Activated CD8-positive, alpha-beta memory T cell treated with anti-CD3 and anti-CD28 coated beads for 48 hours (primary cell): Measurements from ENCODE around the gene ABHD11.
"Not testable (repeated sequence)": the region's sequence is repeated elsewhere in the genome, so short reads cannot be mapped to it uniquely, and the experiment has no call there.

Experiments
- DNase-seq, 3 experiments: peaks; one replicate each; pipeline ENCODE4 v3.0.0-alpha.2; 2020; ENCODE audit warnings: low read depth in 2 of 3, low spot score in 2 of 3

Gene ABHD11, protein sequence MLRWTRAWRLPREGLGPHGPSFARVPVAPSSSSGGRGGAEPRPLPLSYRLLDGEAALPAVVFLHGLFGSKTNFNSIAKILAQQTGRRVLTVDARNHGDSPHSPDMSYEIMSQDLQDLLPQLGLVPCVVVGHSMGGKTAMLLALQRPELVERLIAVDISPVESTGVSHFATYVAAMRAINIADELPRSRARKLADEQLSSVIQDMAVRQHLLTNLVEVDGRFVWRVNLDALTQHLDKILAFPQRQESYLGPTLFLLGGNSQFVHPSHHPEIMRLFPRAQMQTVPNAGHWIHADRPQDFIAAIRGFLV

GRCh38 chr7:73738612-73739386, at the start of gene ABHD11:
Gene ABHD11 (minus strand): TSS chr7:73738802. CDS start chr7:73738770, 32 bp downstream.
- DNase-seq = peak; percentile 95 to 99 (median 98)

- not testable (repeated sequence) for DNase-seq
Observed at GRCh38 chr7:73787786-73788048, 49.1 kb upstream of the ABHD11 start.

- no peak for DNase-seq
Observed at GRCh38 chr7:73786588-73786987, 48.0 kb upstream of the ABHD11 start.

- no peak for DNase-seq
Observed at GRCh38 chr7:73779517-73779916, 40.9 kb upstream of the ABHD11 start.

DNA sequence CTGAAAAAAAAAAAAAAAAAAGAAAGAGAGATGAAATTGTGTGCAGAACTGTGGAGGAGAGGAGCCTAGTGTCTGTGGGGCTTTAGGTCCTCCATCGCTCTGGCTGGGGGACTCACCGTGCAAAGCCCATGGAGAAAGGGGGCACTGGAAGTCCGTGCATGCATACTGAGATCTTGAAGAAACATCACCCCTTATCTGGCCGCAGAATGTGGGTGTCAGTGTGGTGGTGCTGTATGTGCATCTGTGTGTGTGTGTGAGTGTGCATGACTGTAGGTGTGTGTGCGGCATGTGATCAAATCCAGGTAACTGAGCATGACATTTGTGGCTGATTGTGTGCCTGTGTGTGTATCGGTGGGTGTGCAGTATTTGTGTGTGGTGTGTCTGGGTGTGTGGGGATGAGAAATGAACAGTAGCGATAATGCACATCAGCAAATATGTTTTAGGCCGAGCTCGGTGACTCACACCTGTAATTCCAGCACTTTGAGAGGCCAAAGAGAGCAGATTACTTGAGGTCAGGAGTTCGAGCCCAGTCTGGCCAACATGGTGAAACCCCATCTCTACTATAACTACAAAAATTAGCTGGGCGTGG, 40.3 kb upstream of the ABHD11 start:
- no peak for DNase-seq

GRCh38 chr7:73774923-73775322, 36.3 kb upstream of the ABHD11 start:
- DNase-seq = no peak

DNA sequence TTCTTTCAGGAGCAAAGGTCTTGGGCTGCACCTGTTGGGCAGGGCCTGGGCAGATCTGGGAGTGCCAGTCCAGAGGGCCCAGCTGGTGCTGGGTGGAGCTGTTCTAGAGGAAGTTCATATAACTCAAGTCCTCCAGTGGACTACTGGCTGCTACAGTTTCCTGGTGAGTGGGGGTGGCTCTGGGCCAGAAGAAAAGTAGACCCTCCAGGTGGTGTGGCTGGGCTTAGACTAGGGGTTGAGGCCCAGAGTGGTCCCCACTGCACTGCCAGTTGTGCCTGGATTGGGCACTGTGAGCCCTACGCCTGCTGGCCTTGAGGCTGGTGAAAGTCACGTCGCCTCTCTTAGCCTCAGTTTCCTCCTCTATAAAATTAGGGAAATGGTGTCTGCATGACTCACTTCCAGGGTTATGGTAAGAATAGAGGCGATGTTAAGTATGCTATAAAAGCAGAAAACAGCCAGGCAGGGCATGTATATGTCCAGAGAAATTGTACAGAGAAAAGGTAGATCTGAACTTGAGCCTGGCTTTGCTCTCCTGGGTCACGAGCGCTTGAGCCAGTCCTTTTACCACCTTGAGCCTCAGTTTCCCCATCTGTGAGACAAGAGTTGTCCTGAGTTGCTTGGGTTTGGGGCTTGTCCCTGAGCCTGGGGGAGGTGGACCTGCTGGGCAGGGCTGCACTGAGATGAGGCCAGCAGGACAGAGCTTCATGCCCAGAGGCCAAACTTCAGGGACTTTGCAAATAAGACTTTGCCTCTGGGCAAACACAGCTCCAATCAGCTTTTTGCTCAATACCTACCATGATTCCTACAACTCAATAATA, 35.3 kb upstream of the ABHD11 start:
- DNase-seq = no peak

GRCh38 chr7:73770860-73771670, 32.5 kb upstream of the ABHD11 start:
- no peak for DNase-seq

DNA sequence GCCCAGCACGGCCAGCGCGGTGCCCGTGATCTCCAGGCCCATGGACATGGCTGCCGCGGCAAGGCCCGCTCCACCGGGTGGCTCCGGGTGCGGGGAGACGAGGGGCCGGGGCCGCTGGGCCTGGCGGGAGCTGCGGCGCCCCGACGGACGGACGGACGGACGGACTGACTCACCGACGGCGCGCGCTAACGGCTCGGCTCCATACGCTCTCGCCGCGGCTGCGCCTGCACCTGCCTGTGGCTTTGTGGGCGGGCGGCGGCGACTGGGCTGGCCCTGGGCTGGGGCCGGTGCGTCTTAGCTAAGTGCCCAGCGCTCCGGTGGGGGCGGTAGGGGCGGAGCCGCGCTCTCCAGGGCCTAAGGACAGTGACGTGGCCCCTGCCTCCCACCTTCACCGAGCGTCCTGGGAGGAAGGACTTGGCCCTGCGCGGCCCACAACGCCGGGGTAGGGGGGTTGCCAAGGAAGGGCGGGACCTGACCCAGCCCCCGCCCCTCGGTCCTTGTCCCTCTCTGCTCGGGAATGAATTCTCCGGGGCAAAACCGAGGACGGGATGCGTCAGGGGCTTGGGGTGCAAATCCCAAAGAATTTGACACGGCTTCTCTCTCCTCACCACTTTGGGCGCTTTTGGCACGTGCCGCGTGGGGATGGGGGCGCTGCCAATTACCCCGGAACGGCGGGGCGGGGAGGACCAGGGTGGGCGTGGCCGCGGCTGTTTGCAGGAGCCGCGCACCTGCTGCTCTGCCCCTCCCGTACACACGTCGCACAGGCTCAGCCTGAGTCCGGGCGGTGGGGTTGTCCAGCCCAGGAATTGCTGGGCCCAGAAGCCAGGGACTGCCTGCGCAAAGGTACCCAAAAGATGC, 31.6 kb upstream of the ABHD11 start, which contains the start of gene CLDN3:
CLDN3 (minus strand) TSS at position 269 of the 858 bp plus-strand sequence; CDS start at position 48, 221 bp downstream.
- no peak for DNase-seq

GRCh38 chr7:73769481-73770001, 30.9 kb upstream of the ABHD11 start:
- no peak for DNase-seq

DNA sequence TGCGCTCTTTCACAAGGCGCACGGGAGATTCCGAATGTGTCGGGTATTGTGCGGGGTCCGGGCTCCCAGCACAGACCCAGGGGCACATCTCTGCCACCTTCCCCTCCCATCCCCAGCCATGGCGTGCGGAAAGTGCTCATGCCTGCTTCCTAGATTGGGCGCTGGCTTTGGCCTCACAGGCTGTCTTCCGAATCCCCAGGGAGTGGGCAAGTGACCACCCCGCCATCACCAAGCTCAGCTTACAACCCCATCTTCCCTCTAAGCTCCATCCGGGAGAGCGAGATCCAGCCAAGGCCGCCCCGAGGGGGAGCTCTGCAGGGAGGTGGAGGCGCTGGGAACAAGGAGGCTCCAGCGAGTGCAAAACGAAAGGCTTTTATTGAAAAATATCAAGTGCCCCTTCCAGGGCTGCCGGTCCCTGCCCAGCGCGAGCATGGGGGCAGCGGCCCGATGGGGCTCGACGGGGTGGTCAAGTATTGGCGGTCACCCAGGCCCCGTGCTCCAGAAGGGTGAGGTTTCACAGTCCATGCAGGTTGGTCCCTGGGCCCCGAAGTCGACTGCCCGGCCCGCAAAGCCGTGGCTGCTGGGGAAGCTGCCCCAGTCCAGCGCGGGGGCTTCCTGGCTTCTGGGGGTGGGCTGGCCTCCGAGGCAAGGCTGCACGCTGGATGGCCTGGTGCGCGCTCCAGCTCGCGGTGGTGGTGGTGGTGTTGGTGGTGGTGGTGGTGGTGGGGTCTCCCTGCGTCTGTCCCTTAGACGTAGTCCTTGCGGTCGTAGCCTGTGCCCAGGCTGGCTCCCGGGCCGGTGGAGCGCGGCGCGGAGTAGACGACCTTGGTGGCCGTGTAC, 30.3 kb upstream of the ABHD11 start:
- DNase-seq = no peak

DNA sequence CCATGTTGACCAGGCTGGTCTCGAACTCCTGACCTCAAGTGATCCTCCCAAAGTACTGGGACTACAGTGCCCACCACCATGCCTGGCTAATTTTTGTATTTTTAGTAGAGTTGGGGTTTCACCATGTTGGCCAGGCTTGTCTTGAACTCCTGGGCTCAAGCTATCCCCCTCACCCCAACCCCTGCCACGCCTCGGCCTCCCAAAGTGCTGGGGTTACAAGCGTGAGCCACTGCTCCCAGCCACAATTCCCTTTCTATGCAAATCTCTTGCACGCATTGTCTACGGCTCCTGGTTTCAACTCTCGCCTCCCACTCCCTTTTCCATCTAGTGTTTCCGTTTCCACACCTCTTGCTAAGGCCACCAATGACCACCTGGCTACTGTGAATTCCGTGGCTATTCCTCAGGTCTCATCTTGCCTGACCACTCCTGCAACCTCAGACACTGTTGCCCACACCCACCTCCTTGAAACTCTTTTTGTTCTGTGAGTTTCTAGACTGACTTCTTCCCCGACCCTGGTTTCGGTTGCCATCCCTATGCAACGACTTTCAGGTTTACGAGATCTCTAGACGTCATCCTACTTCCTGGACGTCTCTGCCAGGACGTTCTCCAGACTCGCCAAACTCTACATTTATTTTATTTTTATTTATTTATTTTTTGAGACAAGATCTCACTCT, 28.1 kb upstream of the ABHD11 start:
- no peak for DNase-seq

DNA sequence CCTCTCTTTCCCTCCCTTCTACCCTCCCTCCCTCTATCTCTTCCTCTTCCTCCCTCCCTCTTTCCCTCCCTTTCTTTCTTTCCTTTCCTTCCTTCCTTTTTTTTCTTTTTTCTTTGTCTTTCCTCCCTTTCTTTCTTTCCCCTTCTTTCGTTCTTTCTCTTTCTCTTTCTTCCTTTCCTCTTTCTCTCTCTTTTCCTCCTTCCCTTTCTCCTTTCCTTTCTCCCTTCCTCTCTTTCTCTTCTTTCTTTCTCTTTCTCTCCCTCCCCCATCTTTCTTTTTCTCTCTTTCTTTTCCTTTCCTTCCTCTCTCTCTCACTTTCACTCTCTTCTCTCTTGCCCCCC, 24.0 kb upstream of the ABHD11 start:
- DNase-seq = no peak

DNA sequence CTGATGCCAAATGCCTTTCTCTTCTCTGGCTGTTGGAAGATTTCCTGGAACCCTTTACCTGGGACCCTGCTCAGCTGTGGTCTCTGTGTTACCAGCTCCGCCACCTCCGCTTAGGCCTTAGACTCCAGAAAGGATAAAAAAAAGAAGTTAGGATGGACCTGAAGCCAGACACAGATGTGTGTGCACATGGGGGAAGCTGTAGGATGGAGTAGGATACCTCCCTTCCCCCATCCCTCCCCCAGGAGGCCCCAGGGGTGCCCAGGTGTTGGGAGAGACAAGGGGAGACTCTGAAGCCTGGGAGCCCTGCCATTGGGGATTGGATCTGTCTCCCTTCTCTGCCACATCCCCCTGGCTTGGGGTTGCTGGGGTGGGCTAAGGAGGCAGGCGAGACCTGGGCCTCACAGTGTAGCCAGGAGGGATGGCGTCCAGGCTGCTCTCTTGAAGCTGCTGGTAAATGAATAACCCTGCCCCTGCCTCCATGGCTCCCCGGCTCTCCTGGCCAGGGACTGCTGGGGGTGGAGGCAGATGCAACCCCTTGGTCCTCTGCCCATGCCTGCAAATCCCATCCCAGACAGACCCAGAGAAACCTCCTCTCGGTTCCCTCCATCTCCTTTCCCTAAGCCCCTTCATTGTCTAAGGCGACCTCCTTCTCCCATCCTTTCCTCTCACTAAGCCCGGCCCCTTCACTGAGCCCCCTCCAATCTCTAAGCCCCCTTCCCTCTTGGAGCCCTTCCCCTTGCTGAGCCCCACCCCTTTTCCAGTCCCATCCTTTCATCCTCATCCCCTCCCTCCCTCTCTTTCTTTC, 23.5 kb upstream of the ABHD11 start:
- DNase-seq = no peak

DNA sequence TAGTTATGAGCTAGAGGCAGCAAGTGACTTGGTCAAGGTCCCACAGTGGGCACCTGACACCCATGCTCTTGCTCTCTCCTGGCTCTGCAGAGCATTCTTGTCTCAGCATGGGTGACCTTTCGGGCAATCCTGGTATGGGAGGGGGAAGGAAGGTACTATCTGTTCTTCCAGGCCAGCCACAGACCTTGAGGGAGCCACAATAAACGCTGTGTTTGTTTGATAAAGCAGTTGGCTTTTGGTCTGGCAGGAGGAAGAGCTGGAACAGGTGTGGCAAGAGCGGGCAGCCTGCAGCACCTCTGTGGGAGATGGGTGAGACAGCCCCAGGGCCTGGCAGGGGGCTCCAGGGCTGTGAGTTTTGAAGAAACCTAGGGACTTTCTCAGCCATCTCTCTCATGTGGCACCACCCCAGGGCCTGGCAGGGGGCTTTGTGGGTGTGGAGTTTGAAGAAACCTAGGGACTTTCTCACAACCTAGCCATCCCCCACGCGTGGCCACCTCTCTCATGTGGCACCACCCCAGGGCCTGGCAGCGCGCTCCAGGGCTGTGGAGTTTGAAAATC, 20.1 kb upstream of the ABHD11 start:
- no peak for DNase-seq

- DNase-seq = no peak
Observed at GRCh38 chr7:73749931-73750776, 11.6 kb upstream of the ABHD11 start.
